Activated T-helper 9 cell treated with anti-CD3 and anti-CD28 coated beads, Interleukin-2, amount 50 U/mL, for 16 hours (primary cell): Measurements from ENCODE around the gene JAK3.
A peak's percentile ranks its signal among the peaks of the same experiment; 100 is the strongest.

Experiments used
- DNase-seq: peaks from one replicate; pipeline ENCODE4 v3.0.0-alpha.2; 2020; ENCODE audit warnings: low read depth

JAK3 gene

DNA sequence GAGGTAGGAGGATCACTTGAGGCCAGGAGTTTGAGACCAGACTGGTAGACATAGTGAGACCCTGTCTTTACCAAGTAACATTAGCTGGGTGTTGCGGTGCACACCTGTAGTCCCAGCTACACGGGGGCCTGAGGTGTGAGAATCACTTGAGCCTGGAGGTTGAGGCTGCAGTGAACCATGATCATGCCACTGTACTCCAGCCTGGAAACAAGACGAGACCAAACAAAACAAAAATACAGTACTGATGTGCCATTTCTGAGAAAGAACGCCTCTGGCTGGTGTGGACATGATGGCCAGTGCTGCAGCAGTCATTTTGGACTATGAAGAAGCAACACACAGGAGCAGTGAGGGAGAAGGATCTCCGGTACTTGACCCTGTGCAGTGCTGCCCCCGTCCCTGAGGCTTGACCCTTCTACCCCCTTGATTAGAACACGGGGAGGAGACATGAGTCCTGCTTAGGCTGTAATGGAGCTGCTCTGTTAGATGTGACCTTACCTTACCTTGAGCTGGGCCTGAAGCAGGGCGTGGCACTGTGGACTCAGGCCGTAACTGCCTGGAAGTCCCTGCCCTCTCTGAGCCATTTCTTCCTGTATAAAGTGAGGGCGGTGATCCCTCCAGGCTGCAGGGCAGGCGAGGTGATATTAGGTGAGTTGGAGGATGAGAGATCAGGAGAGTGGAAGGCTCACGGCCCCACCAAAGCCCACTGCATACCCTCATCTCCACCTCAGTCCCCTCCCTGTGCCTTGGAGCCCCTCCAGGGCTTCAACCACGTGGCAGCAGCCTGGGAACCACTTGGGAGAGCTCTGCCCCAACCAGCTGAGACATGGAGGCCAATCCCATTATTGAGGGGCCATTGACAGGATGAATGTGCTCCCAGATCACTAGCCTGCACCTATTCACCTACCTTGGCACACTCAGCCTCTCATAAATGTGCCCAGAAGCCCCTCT is 17.9 kb upstream of the JAK3 start:
- DNase-seq, result no peak

DNA sequence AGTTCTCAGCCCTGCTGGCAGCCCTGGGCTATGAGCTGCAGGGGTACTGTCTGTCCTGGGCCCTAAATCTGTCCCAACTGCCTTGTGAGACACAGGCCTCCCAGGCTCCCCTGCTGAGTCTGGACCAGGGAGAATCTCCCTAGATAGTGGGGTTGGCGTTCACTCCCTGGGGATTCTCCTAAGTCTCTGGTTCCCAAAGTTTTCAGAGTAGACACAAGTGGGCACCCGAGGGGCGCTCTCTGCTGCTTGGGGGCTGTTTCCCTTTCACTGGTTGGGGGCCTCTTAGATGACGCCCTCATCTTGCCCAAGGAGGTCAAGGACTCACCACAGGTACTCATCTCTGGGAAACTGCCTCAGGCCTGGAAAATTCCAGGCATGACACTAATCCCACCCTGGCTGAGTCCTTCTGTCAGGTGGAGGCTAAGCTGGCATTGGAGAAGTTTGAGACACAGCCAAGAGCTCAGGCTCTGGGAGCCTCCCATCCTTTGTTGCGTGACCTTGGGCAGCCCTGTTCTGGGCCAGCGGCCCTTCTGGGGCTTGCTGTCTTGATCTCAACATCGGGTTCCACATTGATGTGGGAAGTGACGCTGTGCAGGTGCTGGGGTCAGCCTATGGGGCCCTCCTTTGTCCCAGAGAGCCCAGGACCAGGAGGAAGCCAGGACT is 15.9 kb upstream of the JAK3 start:
- DNase-seq, result no peak

DNA sequence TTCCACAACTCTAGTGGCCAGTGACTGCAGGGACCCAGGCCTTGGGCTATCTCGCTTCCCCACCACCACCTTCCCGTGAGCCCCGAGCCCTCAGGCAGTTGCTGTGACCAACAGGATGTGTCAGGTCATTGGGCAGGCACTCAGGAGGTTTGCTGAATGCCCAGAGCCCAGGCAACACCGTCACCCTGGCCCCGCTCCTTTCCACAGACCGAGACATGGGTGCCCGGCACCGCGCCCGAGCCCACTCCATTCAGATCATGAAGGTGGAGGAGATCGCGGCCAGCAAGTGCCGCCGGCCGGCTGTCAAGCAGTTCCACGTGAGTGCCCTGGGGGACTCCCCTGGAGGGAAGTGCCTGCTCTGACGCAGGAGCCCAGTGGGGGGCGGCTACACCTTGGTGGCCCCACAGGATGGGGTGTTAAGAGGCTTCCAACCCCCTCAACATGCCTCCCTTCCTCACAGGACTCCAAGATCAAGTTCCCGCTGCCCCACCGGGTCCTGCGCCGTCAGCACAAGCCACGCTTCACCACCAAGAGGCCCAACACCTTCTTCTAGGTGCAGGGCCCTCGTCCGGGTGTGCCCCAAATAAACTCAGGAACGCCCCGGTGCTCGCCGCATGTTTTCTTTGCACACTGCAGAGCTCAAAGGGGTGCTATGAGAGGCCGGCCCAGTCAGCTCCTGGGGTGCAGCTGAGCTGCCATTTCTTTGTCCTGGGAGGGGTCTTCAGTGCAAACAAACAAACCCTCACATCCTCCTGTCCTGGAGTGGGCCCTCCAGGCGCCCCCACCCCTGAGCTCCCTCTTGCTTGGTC is 15.1 kb upstream of the JAK3 start:
- no peak for DNase-seq

DNA sequence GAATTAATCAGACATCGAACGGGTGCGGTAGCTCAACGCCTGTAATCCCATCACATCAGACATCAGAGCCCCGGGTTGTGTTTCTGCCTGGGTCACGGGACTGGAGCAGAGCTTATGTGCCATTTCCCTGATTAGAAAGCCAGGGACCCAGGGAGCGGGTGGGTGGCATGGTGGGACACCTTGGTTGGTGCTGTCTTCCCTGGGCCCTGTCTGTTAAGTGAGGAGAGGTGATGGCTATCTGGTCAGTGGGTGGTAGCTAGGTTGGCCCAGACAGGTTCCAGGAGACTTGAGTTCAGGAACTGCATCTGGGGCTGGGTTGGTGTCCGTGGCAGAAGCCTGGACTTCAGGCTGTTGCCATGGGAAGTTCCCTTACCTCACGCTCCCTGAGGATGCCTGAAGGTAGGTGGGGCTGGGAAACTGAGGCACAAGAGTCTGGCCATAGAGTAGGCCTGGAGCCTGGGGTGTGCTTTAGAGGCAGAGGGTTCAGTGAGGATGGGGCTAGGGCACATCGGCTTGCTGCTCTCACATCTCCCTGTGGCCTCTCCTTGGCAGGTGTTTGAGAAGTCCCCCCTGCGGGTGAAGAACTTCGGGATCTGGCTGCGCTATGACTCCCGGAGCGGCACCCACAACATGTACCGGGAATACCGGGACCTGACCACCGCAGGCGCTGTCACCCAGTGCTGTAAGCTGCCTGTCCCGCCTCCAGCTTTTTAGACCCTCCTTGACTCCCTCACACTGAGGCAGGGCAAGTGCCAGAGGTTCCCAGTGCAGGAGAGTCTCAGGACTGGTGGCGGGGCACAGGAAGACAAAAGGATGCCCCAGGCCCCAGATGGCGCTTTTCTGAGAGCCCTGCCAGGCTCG is 14.0 kb upstream of the JAK3 start:
- DNase-seq, result no peak

DNA sequence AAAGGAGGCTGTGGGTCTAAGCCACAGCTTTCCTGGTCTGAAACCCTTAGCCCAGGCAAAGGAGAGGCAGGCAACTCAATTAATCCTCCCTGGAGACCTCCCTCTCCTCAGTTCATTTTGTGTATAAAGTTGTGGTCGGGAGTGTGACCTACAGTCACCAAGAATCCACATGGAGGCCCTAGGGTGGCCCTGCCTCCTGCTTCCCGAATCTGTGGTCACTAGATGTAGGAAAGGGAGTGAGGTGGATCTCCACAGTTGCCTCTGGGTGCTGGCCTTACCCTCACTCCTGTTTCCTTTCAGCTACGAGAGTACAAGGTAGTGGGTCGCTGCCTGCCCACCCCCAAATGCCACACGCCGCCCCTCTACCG is 13.2 kb upstream of the JAK3 start:
- no peak for DNase-seq

DNA sequence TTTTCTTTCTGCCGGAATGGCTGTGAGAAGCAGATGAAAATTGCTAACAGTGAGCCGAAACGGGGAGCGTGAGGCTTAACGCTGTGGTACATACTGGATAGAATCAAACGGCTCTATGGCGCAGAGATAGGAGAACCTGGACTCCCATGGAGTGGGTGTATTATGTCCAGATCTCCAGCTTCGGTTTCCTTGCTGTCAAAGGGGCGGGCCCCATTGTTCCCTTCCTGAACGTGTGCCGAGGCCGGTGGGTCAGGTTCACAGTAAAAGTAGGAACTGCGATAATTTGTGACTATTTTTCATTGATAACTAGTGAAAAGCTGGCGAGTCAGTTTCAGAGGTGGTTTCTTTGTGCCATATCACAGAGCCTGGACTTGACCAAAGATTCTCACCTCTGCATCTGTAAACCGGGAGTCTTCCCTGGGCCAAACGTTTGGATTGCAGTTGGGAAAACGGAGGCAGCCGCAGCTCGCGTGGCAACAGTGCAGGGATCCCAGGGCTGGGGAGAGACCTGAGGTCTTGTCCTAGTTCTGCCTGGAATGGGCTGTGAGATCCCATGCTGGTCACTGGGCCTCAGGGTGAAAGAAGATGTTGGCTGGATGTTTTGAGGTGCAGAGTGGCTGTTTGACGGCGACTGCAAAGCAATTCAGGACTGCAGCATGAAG is 12.7 kb upstream of the JAK3 start:
- no peak for DNase-seq

DNA sequence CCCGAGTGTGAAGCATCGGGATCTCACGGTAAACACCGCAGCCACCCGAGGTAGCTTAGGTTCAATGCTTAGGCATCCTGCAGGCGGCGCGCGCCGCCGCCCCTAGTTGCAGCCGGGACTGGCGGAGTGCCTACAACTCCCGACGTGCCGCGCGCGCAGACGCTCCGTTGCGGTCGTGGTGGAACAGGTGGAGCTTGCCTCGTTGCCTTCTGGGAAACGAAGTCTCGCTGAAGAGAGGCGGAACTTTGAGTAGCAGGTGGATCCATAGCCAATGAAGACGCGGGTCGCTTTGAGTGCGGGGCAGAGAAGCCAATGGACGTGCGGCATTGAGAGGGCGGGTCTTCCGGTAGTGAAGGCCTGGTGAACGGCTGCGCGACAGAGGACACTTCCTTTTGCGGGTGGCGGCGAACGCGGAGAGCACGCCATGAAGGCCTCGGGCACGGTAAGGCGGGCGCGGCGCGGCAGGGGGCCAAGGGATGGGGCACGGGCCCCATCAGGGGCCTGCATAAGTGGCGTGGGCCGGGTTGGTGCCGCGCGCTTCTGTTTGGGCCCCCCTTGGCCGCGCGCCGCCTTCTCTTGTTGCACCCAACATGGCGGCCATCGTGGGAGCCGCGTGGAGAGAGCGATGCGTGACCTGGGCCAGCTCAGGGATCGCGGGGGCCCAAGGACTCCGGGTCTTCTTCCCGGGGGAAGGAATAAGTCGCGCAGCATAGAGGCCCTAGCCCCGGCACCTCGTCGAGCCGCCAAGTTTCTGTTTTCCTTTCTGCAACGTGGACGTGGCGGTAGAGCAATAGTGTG is 11.9 kb upstream of the JAK3 start, which contains the start of gene RPL18A:
Gene RPL18A (plus strand): TSS at position 378 of the 798 bp plus-strand sequence. CDS start 47 bp downstream, at position 425.
- peak; percentile 98 for DNase-seq

DNA sequence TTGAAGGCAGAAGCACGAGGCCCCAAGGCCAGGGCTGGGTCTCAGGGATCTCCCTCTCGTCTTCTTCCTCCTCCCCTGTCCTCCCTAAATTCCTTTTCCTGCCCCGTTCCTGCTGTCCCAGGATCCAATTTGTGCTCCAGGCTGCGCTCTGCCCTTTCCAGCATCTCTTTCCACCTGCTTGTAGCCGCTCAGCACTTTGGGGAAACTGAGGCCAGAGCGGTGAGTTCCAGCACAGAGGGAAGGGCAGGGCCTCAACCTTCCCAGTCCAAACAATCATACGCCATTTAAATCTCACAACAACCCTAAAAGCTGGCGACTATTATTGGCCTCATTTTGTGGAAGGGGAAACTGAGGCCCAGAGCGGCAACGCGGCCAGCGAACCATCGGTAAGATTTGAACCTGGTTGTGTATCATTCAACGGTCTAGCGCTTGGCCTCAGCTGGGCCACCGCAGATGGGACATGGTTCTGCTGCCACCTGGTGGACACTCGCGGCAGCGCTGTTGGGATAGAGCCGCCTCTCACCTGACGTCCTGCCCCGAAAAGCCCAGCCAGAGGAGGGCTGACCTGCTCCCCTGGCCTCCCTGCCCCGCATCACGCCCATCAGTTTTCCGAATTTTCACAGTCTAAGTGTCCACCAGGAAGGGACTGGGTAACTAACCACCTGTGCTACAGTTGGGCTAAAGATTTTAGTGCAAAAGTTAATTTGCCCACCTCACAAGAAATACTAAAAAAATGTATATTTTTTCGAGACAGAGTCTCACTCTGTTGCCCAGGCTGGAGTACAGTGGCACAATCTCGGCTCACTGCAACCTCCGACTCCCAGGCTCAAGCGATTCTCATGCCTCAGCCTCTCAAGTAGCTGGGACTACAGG is 7.7 kb upstream of the JAK3 start:
- DNase-seq, result peak; percentile 84

DNA sequence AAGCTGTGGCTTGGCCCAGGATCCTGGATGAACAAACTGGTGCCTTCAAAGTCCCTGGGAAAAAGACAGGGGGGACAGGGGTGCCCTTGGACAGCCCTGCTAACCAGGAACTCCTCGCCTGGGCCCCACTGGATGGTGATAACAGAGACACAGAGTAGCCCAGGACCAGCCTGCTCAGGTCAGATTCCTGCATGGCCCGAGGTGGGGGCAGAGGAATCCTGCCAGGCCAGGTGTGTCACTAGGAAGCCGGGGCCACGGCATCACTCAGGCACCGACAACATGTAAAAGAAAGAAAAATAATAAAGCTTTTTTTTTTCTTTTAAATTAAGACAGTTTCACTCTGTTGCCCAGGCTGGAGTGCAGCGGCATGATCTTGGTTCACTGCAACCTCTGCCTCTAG is 6.3 kb upstream of the JAK3 start:
- no peak for DNase-seq

DNA sequence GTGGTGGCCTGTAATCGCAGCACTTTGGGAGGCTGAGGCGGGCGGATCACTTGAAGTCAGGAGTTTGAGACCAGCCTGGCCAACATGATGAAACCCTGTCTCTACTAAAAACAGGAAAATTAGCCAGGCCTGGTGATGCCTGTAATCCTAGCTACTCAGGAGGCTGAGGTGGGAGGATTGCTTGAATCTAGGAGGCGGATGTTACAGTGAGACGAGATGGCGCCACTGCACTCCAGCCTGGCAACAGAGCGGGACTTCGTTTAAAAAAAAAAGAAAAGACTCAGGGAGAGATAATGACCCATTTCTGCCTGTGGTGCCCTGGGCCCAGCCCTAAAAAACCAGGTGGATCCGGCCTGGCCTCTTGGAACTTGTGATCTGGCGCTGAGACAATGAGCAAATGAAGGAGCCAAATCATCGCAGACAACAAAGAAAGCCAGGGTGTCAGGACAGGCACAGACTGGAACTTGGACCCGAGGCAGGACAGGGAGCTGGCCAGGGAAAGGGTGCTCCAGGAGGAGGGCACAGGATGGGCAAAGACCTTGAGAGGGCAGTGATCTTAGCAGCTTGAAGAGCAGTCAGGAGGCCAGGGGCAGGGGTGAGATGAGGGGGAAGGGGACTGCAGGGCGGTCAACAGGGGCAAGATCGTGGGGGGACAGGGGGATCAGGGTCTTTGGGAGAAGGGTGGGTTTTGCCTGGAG is 962 bp upstream of the JAK3 start:
- DNase-seq, result no peak

DNA sequence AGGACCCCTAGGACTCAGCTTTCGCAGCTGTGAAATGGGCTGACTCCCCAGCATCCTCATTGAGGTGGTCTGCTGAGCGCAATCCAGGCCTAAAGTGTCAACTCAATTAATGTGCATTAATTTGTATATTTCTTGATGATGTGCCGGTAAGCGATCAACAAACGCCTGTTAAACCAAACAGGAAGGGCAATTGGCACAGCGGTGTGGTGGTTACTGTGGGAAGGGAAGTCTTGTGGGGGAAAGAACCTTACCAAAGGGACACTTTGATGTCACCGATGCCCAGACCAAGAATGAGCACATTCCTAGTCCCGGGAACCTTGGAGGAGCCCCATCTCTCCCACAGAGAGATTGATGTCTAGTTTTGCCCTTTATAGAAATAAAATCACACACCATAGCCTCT is 1.6 kb downstream of the JAK3 start:
- DNase-seq, result peak; percentile 39

DNA sequence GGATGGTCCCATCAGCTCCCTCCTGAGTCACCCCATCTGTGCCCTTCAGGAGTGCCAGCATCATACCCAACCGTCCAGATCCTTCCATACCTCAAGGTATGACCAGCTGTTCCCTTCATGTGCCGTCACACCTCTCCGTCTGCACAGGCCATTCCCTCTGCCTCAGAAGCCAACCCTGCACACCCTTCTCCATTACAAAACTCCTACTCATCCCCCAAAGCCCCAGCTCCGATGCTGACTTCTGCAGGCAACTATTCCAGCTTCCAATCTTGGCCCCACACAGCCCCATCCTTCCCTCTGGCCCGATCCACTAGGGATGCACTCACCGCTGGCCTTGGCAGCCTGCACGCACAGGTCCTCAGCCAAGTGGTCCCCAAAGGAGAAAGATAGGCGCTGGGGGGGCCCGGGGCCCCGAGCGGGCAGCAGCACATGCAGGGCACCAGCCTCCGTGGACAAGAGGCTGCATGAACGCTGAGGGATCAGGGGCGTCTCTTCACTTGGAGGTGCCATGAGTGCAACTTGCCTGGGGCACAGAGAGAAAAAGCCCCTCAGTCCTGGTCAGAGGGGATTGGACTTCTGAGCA is 3.8 kb downstream of the JAK3 start:
- no peak for DNase-seq

DNA sequence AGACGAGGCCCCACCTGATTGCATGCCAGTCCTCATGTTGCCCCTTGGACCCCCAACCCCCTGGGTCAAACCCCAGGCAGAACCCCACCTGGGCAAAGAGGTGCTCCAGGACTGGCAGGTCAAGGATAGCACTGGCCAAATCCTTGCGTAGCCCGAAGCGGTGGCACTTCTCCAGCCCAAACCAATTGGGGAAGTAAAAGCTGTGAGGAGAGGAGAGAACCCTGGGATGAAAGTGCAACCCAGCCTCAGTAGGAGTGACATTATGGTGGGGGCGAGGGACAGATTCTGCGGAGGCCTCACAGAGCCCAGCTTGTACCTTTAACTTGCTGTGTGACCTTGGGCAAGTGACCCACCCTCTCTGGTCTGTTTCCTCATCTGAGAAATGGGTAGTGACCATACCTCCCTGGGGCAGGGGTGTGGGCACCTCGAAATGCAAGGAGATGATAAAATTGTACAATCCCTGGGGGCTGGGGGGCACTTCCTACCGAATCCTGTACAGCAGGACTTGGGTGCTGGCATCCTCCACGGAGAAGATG is 4.4 kb downstream of the JAK3 start:
- no peak for DNase-seq

DNA sequence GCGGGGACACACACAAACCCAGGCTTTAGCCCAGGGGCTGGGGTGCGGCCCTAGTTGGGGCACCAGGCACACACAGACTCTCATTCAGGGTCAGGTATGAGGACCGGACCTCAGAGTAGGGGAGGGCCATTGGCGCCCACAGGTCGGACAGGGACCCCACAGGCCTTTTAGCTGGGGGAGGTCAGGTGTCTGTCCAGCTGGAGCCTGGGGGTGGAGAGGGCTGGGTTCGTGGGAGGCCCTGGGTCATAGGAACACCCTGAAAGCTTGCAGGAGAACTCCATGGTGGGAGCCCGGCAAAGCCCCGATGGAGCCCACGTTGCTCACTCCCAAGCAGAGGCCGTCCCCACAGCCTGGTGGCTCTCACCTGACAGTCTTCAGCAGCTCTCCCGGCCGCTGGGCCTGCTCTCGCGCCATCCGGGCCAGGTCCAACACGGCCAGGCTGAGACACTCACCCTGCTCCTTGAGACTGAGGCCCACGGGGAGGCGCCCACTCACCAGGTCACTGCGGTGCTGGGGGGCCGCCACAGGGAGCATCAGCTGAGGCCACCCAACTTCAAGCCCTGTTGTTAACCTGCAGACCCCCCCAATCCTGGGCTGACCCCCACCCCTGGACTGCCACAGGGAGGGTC is 5.0 kb downstream of the JAK3 start:
- no peak for DNase-seq

DNA sequence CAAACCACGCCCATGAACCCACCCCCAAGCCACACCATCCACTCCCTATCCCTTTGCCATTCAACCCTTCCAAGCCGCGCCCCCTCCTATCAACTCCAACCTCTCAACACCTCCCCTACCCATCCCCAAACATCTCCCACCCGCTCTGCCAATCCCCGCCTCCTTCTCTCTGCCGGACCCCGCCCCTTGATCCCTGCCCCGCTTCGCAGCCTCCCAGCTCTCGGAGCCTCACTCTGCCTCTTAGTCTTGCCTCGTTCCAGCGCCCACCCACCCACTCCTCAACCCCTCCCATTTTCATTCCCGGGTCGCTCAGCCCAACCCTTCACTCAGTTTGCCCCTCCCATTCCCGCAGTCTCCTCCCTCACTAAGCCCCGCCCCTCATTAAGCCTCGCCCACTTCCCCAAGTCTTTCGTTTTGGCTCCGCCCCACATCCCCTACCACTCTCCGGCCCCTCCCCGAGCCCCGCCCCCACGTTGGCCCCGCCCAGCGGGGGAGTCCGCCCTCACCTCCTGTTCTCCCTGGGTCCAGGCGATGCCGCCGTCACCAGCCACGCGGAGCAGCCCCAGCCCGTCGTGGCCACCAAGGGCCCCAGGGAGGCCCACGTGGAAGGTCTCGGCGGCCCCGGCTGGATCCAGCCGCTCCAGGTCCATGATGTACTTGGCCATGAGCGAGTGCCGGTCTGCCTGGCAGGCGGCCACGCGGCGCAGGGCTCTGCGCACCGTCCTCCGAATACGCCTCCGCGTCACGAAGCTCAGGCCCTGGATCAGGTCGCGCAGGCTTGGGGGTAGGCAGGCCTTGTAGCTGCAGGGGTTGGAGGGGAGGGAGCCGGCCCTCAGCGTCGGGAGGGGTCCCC is 5.7 kb downstream of the JAK3 start:
- DNase-seq, result peak; percentile 34

DNA sequence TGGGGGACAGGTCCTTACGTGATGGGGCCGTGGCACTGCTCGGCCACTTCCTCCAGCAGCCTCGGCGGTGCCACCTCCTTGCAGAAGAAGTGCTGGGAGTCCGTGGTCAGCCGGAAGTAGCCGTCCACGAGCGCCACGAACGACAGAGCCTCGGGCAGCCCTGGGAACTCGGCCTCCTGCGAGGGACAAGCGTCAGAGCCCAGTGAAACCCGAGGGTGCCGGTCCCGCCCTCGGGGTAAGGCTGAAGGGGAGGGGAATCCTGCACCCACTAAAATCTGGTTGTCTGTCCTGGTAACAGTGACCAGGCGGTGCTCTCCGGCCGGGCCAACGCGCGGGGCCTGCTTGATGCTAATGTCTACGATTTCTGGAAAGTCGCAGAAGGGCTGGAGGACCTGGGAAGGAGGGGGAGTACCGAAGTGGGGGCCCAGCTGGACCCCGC is 6.4 kb downstream of the JAK3 start:
- DNase-seq, result no peak
